HK-2 (cell line): ENCODE results near the gene EPPIN.
"Not testable (repeated sequence)": the region's sequence is repeated elsewhere in the genome, so short reads cannot be mapped to it uniquely, and the experiment has no call there.

Source experiments
- DNase-seq: peaks from one replicate; pipeline ENCODE4 v3.0.0-alpha.2; 2018; ENCODE audit not compliant: unreplicated experiment

EPPIN gene

DNA sequence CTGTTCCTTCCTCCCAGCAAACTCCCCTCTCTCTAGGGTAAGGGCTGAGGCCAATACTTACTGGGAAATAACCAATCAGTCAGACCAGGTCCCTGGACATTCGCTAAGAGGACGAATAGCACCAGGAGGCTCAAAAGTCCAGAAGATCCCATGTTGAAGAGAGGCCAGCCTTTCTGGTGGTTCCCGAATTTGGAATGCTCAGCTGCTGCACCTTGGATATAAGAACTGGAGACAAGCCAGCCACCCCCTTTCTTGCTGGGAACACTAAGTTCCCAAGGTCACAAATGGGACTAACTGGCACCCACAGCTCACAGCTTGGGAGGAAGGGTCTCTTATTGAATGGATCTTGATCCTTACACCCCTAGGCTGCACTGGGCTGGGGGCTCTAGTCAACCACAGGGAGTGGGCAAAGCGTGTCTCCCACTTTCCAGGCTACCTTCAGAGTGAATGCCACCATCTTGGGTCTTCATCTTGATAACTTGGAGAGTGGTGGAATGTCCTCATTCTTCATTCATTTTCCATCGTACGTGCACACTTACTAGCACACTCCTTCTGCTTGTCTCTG lies at the start of gene EPPIN:
EPPIN (minus strand) TSS at position 196 of the 565 bp plus-strand sequence; CDS start at position 152, 44 bp downstream.
- DNase-seq = no peak

DNA sequence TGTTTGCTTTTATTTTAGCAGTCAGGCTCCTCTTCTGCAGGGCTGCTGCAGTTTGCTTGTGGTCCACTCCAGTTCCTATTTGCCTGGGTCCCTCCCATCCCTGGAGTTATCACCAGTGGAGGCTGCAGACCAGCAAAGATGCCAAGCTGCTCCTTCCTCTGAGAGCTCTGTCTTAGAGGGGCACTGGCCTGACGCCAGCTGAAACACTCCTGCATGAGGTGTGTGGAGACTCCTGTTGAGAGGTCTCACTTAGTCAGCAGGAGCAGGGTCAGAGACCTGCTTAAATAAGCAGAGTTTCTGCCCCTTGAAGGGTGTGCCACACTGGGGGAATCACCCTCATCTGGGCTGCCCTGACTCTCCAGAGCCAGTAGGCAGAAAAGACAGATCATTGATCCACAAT lies 48.0 kb upstream of the EPPIN start:
- DNase-seq = no peak

DNA sequence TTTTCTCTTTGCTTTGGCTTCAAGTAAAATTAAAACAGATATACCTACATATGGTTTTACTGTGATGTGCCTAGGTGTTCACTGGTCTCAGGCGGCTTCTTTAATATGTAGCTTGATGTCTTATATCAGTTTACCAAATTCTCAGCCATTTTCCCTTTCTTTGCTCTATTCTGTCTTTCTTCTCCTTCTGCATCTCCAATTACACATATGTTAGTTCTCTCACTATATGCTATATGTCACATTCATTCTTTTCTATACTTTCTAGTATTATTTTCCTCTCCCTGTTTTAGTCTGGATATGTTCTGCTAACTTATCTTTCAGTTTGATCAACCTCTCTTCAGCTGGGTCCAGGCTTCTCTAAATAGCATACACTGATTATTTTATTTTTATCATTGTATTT lies 46.3 kb upstream of the EPPIN start:
- DNase-seq = no peak

DNA sequence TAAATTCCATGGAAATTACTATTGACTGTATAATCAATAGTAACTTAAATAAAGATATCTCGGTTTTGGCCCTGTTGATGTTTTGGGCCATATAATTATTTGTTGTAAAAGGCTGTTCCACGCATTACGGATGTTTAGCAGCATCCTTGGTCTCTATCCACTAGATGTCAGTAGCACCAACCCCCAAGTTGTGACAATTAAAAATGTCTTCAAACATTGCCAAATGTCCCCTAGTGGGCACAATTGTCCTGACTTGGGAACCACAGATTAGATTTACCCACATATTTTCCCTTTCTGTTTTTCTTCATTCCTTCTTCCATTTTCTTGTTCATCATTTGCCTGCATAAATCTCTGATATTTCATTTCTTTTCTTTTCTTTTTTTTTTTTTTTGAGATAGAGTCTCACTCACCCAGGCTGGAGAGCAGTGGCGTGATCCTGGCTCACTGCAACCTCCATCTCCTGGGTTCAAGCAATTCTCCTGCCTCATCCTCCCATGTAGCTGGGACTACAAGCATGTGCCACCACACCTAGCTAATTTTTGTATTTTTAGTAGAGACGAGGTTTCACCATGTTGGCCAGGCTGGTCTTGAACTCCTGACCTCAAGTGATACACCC lies 45.5 kb upstream of the EPPIN start:
- no peak for DNase-seq

DNA sequence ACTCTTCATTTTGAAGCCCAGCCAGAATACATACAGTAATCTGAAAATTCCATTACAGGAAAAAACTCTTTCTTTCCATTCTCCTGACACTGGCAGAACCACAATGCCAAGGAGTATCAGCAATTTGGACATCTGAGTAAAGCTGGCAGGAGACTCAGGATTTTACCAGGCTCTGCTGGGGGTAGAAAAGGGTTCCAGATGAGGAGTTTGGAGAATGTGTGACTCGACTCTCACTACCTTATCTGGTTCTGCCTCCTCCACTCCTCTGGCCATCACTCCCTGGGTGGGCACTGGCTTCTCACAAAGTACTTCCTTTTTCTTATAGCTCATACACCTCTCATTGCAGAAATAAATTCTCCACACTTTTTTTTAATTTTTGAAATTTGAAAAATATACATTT lies 42.5 kb upstream of the EPPIN start:
- no peak for DNase-seq

DNA sequence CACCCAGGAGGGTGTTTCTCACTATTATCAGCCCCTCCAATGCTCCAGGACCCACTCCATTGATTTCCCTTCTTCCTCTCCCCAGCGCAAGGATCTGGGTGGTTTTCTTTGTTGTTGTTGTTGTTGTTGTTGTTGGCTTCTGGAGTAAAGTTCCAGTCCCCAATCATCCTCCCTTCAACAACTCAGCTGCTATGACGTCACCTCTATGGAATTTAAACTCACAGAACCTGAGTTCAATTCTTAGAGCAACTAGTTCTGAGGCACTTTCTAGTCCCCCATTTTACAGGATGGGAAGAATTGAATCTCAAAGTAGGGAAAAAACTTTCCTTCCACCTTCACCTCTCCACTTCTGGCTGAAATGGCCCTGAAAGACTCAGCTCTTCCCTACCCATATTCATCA lies 41.6 kb upstream of the EPPIN start:
- DNase-seq = no peak

DNA sequence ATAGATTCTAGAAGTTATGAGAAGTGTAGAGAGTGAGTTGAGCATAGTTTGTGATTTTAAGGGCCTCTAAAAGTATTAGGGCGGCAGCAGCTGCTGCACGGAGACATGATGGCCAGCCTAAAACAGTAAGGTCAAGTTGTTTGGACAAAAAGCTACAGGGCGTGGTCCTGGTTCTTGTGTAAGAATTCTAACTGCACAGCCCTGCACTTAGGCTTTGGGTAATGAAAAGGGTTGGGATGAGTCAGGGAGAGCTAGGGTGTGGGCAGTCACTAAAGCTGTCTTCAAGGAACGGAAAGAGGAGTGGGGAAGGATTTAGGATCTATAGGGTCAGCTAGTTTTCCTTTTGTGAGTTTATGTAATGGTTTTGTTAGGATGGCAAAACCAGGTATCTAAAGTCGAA lies 38.8 kb upstream of the EPPIN start:
- not testable (repeated sequence) for DNase-seq

DNA sequence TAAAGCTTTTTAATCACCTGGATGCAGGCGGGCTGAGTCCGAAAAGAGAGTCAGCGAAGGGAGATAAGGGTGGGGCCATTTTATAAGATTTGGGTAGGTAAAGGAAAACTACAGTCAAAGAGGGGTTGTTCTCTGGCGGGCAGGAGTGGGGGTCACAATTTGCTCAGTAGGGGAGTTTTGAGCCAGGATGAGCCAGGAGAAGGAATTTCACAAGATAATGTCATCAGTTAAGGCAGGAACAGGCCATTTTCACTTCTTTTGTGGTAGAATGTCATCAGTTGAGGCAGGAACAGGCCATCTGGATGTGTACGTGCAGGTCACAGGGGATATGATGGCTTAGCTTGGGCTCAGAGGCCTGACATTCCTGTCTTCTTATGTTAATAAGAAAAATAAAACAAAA lies 37.1 kb upstream of the EPPIN start:
- DNase-seq = not testable (repeated sequence)

DNA sequence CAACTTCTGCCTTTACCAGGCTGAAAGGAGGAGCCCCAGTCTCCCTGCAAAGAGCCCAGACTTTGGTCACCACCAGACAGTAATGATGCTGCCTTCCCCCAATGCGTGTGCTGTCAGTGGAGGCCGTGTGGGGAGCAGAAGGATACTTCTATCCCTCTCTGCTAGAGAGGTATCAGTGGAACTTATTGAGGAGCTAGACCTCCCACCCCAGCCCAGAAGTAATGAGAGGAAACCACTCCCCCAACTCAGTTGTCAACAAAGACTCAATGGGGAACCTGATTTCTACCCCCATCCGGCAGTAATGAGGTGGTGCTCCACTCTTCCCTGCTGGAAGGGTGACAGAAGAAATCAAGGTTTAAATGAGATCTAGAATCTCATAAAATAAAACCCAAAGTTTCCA lies 36.3 kb upstream of the EPPIN start:
- DNase-seq = no peak

DNA sequence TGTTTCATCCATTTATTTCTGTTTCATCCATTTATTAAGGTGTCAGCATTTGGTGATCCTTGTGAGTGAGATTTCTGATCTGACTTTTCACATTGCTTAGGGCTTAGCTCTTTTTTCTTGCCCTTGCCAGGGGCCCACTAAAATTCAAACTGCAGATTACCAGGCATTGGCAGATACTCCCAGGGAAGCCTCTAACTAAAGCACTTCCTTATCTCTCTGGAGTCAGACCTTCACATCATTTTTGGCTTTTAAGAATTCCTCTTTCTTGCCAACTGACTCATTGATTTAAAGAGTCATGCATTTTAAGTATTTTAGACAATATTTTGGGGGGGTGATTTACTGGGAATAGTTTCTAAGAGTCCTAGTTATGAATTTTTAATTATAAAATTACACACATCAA lies 34.5 kb upstream of the EPPIN start:
- no peak for DNase-seq

DNA sequence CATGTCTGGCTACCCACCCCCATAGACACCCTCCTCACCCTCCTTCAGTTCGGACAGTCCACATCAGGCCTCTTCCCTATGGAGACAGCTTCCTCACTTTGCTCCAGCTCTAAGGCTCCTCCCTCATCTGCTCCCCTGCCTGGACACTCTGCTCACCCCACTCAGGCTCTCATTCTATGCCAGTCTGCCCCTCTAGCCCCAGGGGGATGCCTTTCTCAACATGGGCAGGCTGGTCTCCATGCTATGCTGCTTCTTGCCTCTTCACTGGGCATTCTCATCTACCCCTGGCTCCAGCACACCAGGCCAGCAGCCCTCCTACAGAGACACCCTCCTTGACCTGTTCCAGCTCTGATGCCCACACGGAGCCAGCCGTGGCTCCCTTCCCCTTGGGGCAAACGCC lies 32.0 kb upstream of the EPPIN start, which contains the start of gene WFDC8:
WFDC8 (minus strand) TSS at position 101 of the 400 bp plus-strand sequence; CDS start at position 64, 37 bp downstream.
- DNase-seq = no peak

DNA sequence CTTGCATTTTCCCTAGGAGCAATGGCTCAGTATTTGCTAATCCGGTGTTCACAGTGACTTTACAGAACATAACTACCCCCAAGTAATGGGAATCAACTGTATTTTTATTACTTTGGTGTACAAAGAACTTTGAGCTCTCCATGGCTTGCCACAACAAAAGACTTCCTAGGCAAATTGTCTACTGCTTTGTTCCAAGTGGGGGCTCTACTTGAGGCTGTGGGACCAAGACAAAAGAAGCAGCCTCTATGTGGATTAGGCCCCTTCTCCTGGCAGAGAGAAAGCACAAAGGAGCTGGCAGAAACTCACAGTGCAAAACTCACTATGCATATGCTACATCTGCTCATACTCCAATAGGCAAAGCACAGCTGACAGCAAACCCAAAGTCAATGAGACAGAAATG lies 31.0 kb upstream of the EPPIN start:
- DNase-seq = no peak

DNA sequence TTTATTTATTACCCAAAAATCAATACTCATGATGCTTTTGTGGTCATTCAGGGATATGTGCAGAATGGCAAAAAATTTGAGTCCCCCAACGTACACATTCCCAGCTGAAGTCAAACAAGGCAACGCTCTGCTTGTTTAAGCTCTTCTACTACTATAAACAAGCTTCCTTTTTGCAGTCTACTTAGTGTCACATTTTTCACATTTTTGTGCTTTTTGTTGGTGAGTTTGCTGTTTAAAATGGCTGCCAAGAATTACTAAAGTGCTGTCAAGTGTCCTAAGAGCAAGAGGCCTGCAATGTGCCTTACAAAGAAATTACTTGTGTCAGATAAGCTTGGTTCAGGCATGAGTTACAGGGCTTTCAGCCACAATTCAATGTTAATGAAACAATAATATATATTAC lies 29.8 kb upstream of the EPPIN start:
- no peak for DNase-seq

DNA sequence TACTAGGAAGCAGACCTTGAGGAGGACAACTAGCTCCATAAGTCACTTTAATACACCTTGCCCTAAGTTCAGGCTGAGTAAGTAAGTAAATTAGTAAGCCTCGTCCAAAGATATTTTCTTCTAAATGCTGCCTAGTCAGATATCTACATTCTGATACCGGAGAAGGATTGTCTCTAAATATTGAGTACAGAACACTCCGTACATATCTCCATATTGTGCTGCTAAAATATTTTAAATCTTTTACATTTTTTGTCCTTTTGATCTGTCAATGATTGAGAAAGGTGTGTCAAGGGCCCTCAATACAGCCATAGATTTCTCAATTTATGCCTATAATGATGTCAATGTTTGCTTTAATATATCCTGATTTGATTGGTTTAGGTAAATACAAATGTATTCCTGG lies 28.7 kb upstream of the EPPIN start:
- DNase-seq = no peak

DNA sequence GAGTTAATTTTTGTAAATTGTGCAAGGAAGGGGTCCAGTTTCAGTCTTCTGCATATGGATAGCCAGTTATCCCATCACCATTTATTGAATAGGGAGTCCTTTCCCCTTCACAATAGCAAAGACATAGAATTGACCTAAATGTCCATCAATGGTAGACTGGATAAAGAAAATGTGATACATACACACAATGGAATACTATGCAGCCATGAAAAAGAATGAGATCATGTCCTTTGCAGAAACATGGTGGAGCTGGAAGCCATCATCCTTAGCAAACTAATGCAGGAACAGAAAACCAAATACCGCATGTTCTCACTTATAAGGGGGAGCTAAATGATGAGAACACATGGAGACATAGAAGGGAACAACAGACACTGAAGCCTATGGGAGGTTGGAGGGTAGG lies 22.4 kb upstream of the EPPIN start:
- not testable (repeated sequence) for DNase-seq

DNA sequence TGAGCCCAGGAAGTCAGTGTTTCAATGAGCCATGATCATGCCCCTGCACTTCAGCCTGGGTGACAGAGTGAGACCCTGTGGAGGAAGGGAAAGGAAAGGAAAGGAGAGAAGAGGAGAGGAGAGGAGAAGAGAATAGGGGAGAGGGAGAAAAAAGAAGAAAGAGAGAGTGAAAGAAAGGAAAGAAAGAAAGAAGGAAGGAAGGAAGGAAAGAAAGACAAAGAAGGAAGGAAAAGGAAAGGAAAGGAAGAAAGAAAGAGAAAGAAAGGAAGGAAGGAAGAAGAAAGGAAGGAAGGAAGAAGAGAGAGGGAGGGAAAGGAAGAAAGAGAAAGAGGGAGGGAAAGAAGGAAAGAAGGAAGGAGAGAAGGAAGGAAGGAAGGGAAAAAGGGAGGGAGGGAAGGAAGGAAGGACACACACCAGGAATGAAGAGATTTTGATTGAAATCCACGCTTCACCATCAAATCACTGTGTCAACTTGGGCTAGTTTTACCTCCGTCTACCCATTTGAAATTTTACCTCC lies 17.6 kb upstream of the EPPIN start:
- DNase-seq = no peak

DNA sequence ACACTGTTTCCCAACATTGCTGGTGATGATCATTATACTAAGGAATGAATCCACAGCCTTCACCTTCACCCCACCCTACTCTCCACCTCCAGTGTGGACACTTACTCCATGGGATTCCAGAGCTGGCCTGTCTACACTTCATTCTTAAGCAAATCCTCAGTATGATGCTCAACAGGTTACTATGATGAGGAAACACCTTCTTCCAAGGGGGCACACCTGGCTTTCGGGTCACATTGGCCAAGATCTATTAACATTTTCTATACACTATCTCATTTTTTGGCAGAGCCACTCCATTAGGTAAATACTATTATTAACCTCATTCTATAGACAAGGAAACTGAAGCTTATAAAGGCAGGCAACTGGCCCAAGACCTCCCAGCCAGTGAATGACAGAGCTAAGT lies 8.0 kb upstream of the EPPIN start:
- DNase-seq = no peak

DNA sequence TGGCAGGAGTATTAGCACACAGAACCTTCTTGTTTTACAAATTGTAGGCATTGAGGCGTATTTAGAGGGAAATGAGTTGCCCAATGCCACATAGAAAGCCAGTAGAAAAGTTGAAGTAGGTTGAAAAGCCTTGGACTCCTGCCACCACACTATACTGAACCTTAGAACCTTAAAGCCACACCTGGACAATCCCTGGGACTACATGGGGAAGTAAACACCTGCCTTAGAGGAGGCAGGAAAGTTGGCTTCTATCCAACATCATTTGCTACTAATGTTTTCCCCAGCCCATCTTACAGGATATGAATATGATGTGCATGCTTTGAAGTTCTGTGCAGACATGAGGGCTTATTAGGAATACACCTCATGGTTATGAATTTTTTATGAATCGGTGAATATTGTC lies 5.3 kb upstream of the EPPIN start:
- DNase-seq = no peak

DNA sequence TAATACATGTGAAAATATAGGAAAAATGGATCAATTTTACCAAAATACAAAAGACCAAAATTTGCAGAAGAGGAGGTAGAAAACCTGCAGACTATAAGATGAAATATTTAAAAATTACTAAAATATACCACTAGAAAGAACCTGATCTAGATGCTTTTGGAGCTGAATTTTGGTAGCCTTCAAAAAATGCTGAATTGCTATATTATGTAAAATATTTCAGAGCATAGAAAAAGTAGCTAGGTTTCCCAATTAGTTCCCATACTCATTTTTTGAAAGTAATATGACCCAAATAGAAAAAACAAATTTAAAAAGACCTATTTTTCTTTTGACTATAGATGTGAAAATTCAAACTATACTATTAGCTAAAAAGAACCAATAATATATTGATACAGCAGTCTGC lies 3.6 kb upstream of the EPPIN start:
- no peak for DNase-seq

DNA sequence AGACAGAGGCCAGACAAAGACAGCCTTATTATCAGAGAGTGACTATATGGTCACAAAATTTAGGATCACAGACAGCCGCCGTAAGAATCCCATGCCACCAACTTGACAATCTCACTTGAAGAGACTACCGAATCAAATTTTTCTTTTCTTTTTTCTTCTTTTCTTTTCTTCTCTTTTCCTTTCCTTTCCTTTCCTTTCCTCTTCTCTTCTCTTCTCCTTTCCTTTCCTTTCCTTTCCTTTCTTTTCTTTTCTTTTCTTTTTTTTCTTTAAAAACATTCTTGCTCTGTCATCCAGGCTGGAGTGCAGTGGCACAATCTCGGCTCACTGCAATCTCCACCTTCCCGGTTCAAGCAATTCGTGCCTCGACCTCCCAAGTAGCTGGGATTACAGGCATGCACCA lies 1.2 kb upstream of the EPPIN start:
- no peak for DNase-seq

DNA sequence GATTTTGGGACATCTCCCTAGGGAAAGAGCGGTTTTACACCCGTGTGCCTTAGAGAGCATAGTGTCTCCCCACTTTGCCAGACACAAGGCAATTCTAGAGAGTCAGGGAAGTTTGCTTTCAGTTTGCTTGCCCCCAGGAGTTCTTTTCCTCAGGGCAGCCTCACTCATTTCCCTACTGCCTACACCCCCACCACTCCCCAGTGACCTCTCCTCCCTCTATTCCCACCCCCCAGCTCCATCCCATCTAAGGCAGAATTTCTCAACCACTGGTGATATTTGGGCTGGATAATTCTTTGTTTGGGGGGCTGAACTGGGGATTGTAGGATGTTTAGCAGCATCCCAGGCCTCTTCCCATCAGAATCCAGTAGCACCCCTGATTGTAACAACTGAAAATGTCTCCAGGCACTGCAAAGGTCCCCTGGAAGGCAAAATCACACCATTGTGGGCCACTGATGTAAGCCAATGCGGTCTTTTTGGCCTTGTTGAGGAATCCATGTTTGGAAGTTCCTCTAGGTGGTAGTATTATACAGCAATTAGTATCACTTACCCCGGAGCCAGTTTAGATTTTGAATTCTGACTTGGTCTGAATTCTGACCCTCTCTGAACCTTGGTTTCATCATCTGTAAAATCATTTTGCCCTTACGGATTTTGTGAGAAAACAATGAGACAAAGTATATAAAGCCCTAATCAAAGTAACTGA lies 1.3 kb downstream of the EPPIN start:
- no peak for DNase-seq

DNA sequence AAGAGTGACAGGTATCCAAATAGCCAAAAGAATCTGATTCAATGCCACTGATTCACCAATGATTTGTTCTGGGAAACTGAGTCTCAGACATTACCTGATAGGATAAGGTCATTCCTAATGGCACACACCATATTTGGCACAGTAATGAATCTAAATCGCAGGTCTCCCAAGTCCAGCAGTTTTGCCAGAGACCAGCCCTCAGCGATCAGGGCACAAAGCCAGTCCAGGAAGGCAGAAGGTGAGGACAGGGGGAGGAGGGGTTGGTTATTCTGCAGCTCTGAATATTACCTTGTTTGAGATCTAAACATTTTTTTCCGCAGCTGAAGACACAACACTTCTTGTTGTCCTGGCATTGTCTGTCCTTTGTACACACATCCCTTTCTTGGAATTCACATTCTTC lies 1.9 kb downstream of the EPPIN start:
- no peak for DNase-seq

DNA sequence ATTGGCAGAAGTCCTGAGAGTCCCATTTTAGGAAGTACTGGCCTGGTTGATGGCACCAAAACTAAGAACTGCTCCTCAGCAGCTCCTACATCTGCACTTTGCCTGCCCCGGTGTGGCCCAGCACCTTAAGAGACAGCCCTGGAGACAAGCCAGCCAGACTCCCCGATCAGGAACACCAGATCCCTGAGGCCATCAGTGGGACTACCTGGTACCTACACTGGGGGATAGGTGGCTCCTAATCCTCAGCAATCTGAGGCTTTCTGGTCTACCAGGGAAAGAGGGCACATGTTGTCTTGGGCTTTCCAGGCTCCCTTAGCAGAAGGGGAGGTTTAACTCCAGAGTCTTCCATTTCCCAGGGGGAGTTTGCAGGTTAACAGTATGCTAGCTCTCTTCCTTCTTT lies 7.8 kb downstream of the EPPIN start, which contains the start of gene WFDC6:
WFDC6 (minus strand) TSS at position 101 of the 400 bp plus-strand sequence; CDS start at position 26, 75 bp downstream.
- no peak for DNase-seq
